GOT3 (cell line): ENCODE results near the gene CA7.
A peak's percentile ranks its signal among the peaks of the same experiment; 100 is the strongest.

Experiments used
- DNase-seq: peaks from one replicate; lab custom pipeline; 2025; ENCODE audit warnings: mixed read lengths; lab: John Stamatoyannopoulos, UW

Gene CA7

GRCh38 chr16:66844342-66845079 is at the start of gene CA7:
TSS of gene CA7 (plus strand) at chr16:66844414. CDS start at chr16:66844488, 74 bp downstream.
- DNase-seq, result no peak

- no peak for DNase-seq
These were observed 46.1 kb upstream of the CA7 start for GRCh38 chr16:66798161-66798560.

- DNase-seq, result no peak
These were observed 43.4 kb upstream of the CA7 start for GRCh38 chr16:66800856-66801255.

- DNase-seq, result no peak
These were observed 42.7 kb upstream of the CA7 start, which contains the start of gene TERB1 for GRCh38 chr16:66801320-66802105. TSS of gene TERB1 (minus strand) at chr16:66801584. CDS start at chr16:66796798, 4,786 bp downstream.

- no peak for DNase-seq
These were observed 42.1 kb upstream of the CA7 start for GRCh38 chr16:66802159-66802558.

- no peak for DNase-seq
These were observed 34.4 kb upstream of the CA7 start for GRCh38 chr16:66809765-66810164.

GRCh38 chr16:66810391-66810790 is 33.8 kb upstream of the CA7 start:
- DNase-seq, result no peak

- DNase-seq, result no peak
These were observed 33.2 kb upstream of the CA7 start for GRCh38 chr16:66811043-66811442.

- DNase-seq, result no peak
These were observed 29.5 kb upstream of the CA7 start for GRCh38 chr16:66814734-66815133.

- DNase-seq, result no peak
These were observed 20.2 kb upstream of the CA7 start for GRCh38 chr16:66824006-66824405.

- peak; percentile 73 for DNase-seq
These were observed 13.5 kb upstream of the CA7 start, which contains the start of gene NAE1 for GRCh38 chr16:66830422-66831404. TSS of gene NAE1 (minus strand) at chr16:66830976. CDS start at chr16:66830899, 77 bp downstream.

- no peak for DNase-seq
These were observed 12.0 kb upstream of the CA7 start for GRCh38 chr16:66832190-66832589.

GRCh38 chr16:66832661-66833305 is 11.4 kb upstream of the CA7 start:
- DNase-seq, result no peak

- no peak for DNase-seq
These were observed 9.5 kb upstream of the CA7 start for GRCh38 chr16:66834746-66835145.

- DNase-seq, result no peak
These were observed 3.3 kb upstream of the CA7 start for GRCh38 chr16:66840883-66841282.

GRCh38 chr16:66841366-66841765 is 2.8 kb upstream of the CA7 start:
- no peak for DNase-seq

- no peak for DNase-seq
These were observed 1.4 kb upstream of the CA7 start for GRCh38 chr16:66842765-66843164.

GRCh38 chr16:66843191-66843590 is 1.0 kb upstream of the CA7 start:
- no peak for DNase-seq

GRCh38 chr16:66844009-66844341 is 239 bp upstream of the CA7 start:
- no peak for DNase-seq

GRCh38 chr16:66845080-66845410 is 831 bp downstream of the CA7 start:
- DNase-seq, result no peak

- no peak for DNase-seq
These were observed 1.6 kb downstream of the CA7 start for GRCh38 chr16:66845791-66846221.

GRCh38 chr16:66846266-66846665 is 2.1 kb downstream of the CA7 start:
- DNase-seq, result no peak
